Renal cortical epithelial cell (primary cell): Measurements from ENCODE around the gene ANO2. TPM values are rescaled to one million over a fixed set of nuclear protein-coding genes. Genes with fewer than 3 reads are reported as not detected.
A peak's percentile ranks its signal among the peaks of the same experiment; 100 is the strongest.

Experiments
- DNase-seq: peaks from one replicate; pipeline ENCODE4 v3.0.0-alpha.2; 2011; ENCODE audit warnings: low read depth
- total RNA-seq: library from RNA; depleted of rRNA; stranded (reverse); fragments of >200 nt; gene quantifications from 2 replicates; pipeline ENCODE4 v1.2.3, GENCODE V29; 2014

Gene ANO2
- total RNA-seq, 1 donor from 2014 or later = 2.4 TPM

GRCh38 chr12:5582018-5582417 lies 363.0 kb downstream of the ANO2 start:
- peak; percentile 35 for DNase-seq

- no peak for DNase-seq
These were observed 363.4 kb downstream of the ANO2 start for GRCh38 chr12:5581616-5582015.

- DNase-seq = no peak
These were observed 364.0 kb downstream of the ANO2 start for GRCh38 chr12:5581019-5581418.

- no peak for DNase-seq
These were observed 366.3 kb downstream of the ANO2 start for GRCh38 chr12:5578775-5579174.

GRCh38 chr12:5577741-5578140 lies 367.3 kb downstream of the ANO2 start:
- DNase-seq = no peak

GRCh38 chr12:5577211-5577612 lies 367.8 kb downstream of the ANO2 start:
- no peak for DNase-seq

GRCh38 chr12:5575987-5576386 lies 369.1 kb downstream of the ANO2 start:
- no peak for DNase-seq

- no peak for DNase-seq
These were observed 369.8 kb downstream of the ANO2 start for GRCh38 chr12:5575232-5575631.

GRCh38 chr12:5573390-5573789 lies 371.7 kb downstream of the ANO2 start:
- DNase-seq = no peak

- DNase-seq = no peak
These were observed 373.9 kb downstream of the ANO2 start for GRCh38 chr12:5571115-5571514.

- DNase-seq = no peak
These were observed 374.6 kb downstream of the ANO2 start for GRCh38 chr12:5570416-5570815.

GRCh38 chr12:5568325-5568981 lies 376.6 kb downstream of the ANO2 start:
- DNase-seq = peak; percentile 86

- DNase-seq = no peak
These were observed 377.9 kb downstream of the ANO2 start for GRCh38 chr12:5567016-5567725.

- peak; percentile 37 for DNase-seq
These were observed 379.0 kb downstream of the ANO2 start for GRCh38 chr12:5565933-5566599.

GRCh38 chr12:5562581-5562980 lies 382.5 kb downstream of the ANO2 start:
- no peak for DNase-seq

- DNase-seq = no peak
These were observed 383.2 kb downstream of the ANO2 start for GRCh38 chr12:5561846-5562245.

- no peak for DNase-seq
These were observed 384.0 kb downstream of the ANO2 start for GRCh38 chr12:5561057-5561456.

GRCh38 chr12:5560265-5560664 lies 384.8 kb downstream of the ANO2 start:
- DNase-seq = no peak

- no peak for DNase-seq
These were observed 387.2 kb downstream of the ANO2 start for GRCh38 chr12:5557906-5558305.

- no peak for DNase-seq
These were observed 387.9 kb downstream of the ANO2 start for GRCh38 chr12:5556946-5557673.

GRCh38 chr12:5556033-5556614 lies 388.9 kb downstream of the ANO2 start:
- DNase-seq = no peak

- DNase-seq = peak; percentile 9
These were observed 390.3 kb downstream of the ANO2 start for GRCh38 chr12:5554711-5555110.
